ENCODE measurements around the gene NOTCH1.

DNA sequence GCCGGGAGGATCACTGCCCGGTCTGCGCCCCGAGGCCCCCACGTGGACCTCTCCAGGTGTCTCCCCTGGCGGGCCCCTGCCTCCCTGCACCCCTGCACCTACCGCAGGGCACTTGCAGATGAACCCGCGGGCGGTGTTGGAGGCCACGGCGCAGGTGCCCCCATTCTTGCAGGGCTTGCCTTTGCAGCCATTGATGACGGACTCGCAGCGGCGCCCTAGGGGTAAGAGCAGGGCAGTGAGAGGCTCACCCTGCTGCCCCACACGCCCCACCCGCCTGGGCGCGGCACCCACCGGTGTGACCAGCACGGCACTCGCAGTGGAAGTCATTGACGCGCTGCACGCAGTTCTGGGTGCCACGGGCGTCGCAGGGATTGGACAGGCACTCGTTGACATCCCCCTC is 39.4 kb downstream of the NOTCH1 start:
- TF ChIP-seq CTCF (conservative IDR thresholded peaks at IDR 0.05; ENCODE audit: low read depth, low read length): no peak
- TF ChIP-seq EZH2 (IDR thresholded peaks at IDR 0.05; ENCODE audit: borderline replicate concordance, low read depth, low read length, poor library complexity, severe bottlenecking): no peak

Data from A673 (cell line).